IMR-90 (cell line): ENCODE results near the gene FNDC11. TPM values are rescaled to one million over a fixed set of nuclear protein-coding genes. Genes with fewer than 3 reads are reported as not detected.
A peak's percentile ranks its signal among the peaks of the same experiment; 100 is the strongest.

ENCODE experiments used
- ATAC-seq: fragments of 200-7000 bp; cut with Tn5 transposase; 2 replicates; pipeline ENCODE4 v1.9.1; 2020; ENCODE audit warnings: low read depth, mild to moderate bottlenecking, moderate library complexity
- BruUV-seq: library from RNA; stranded (reverse); fragments of 400-500 nt; replicated peaks from 2 replicates; lab custom pipeline; 2021; lab: Mats Ljungman, UMichigan
- CTCF ChIA-PET: fragments of 300-600 bp; formaldehyde crosslinking; extraction: SDS; loops from one replicate; lab custom pipeline; 2021; ENCODE audit warnings: antibody characterized with exemption; lab: Yijun Ruan, JAX
- POLR2A ChIA-PET: fragments of 300-600 bp; sonication (Branson Sonifier 250); formaldehyde crosslinking; loops from one replicate; lab custom pipeline; 2022; ENCODE audit warnings: antibody characterized with exemption; ENCODE audit not compliant: unreplicated experiment; lab: Charles Lee
- DNase-seq: peaks from one replicate; pipeline ENCODE4 v3.0.0; 2013
- H2AFZ ChIP-seq: replicated peaks from 2 replicates; pipeline ENCODE3; 2013; ENCODE audit warnings: low read length, mild to moderate bottlenecking; ENCODE audit not compliant: poor library complexity
- H2AK5ac ChIP-seq: 2 replicates; pipeline ENCODE4 v1.6.1; 2013; ENCODE audit warnings: low read depth, low read length, inconsistent platforms
- H2AK9ac ChIP-seq: replicated peaks from 2 replicates; pipeline ENCODE3; 2013; ENCODE audit warnings: mild to moderate bottlenecking, low read depth, low read length, moderate library complexity; ENCODE audit not compliant: poor library complexity
- H2BK120ac ChIP-seq: 2 replicates; pipeline ENCODE4 v1.6.1; 2013; ENCODE audit warnings: low read depth, low read length, inconsistent platforms
- H2BK15ac ChIP-seq: 3 replicates; pipeline ENCODE4 v1.6.1; 2013; ENCODE audit warnings: low read depth, low read length, inconsistent platforms
- H2BK20ac ChIP-seq: 2 replicates; pipeline ENCODE4 v1.6.1; 2013; ENCODE audit warnings: low read depth, mild to moderate bottlenecking, inconsistent platforms, low read length, moderate library complexity
- H2BK5ac ChIP-seq: 2 replicates; pipeline ENCODE4 v1.6.1; 2013; ENCODE audit warnings: mild to moderate bottlenecking, low read depth, low read length, inconsistent platforms; ENCODE audit not compliant: poor library complexity, severe bottlenecking
- H3K14ac ChIP-seq: replicated peaks from 2 replicates; pipeline ENCODE4 v1.6.1; 2013; ENCODE audit warnings: low read depth, low read length, inconsistent platforms
- H3K18ac ChIP-seq: 2 replicates; pipeline ENCODE4 v1.6.1; 2013; ENCODE audit warnings: low read depth, low read length, control low read depth
- H3K23ac ChIP-seq: 2 replicates; pipeline ENCODE4 v1.6.1; 2013; ENCODE audit warnings: low read depth, low read length, inconsistent platforms
- H3K27ac ChIP-seq: 2 replicates; pipeline ENCODE4 v1.5.1; 2013; ENCODE audit warnings: mild to moderate bottlenecking, control low read depth, low read length; ENCODE audit not compliant: insufficient read depth
- H3K27me3 ChIP-seq: 2 replicates; pipeline ENCODE4 v1.6.1; 2013; ENCODE audit warnings: low read length; ENCODE audit not compliant: control insufficient read depth, insufficient read depth
- H3K36me3 ChIP-seq: 2 replicates; pipeline ENCODE4 v1.6.1; 2013; ENCODE audit warnings: low read length, mixed read lengths; ENCODE audit not compliant: control insufficient read depth, insufficient read depth
- H3K4ac ChIP-seq: 2 replicates; pipeline ENCODE4 v1.6.1; 2013; ENCODE audit warnings: low read depth, low read length, inconsistent platforms
- H3K4me1 ChIP-seq: 2 replicates; pipeline ENCODE4 v1.6.1; 2013; ENCODE audit warnings: low read length, mixed read lengths; ENCODE audit not compliant: control insufficient read depth, insufficient read depth
- H3K4me2 ChIP-seq: 2 replicates; pipeline ENCODE4 v1.6.1; 2013; ENCODE audit warnings: low read depth, mild to moderate bottlenecking, control low read depth, low read length, moderate library complexity
- H3K4me3 ChIP-seq: 2 replicates; pipeline ENCODE4 v1.5.1; 2013; ENCODE audit warnings: low read depth, mild to moderate bottlenecking, control low read depth, low read length, moderate library complexity; ENCODE audit not compliant: insufficient read depth
- H3K56ac ChIP-seq: 2 replicates; pipeline ENCODE4 v1.6.1; 2013; ENCODE audit warnings: low read length, inconsistent platforms; ENCODE audit not compliant: insufficient read depth; ENCODE audit errors: extremely low read depth
- H3K79me1 ChIP-seq, 2 experiments: 2 replicates each; pipeline ENCODE4 v1.6.1; 2013; ENCODE audit warnings: low read length in 2 of 2, inconsistent platforms in 1 of 2, low read depth in 1 of 2
- H3K9ac ChIP-seq: 2 replicates; pipeline ENCODE4 v1.6.1; 2013; ENCODE audit warnings: low read depth, low read length, control low read depth
- H3K9me1 ChIP-seq: 2 replicates; pipeline ENCODE4 v1.6.1; 2013; ENCODE audit warnings: low read length, inconsistent platforms; ENCODE audit not compliant: insufficient read depth
- H3K9me3 ChIP-seq: 2 replicates; pipeline ENCODE4 v1.6.1; 2013; ENCODE audit warnings: low read length; ENCODE audit not compliant: control insufficient read depth, insufficient read depth
- H4K20me1 ChIP-seq: 2 replicates; pipeline ENCODE4 v1.6.1; 2013; ENCODE audit warnings: low read length, inconsistent platforms; ENCODE audit not compliant: insufficient read depth
- H4K5ac ChIP-seq: 2 replicates; pipeline ENCODE4 v1.6.1; 2013; ENCODE audit warnings: mild to moderate bottlenecking, low read depth, low read length, control low read depth
- H4K8ac ChIP-seq, 2 experiments: 2 replicates each; pipeline ENCODE4 v1.6.1; 2013; ENCODE audit warnings: low read depth in 2 of 2, low read length in 2 of 2, control low read depth in 1 of 2, inconsistent platforms in 1 of 2
- H4K91ac ChIP-seq: 2 replicates; pipeline ENCODE4 v1.6.1; 2013; ENCODE audit warnings: low read depth, low read length, inconsistent platforms; ENCODE audit not compliant: insufficient read depth
- SMC3 ChIP-seq: fragments of 150-350 bp; IDR thresholded peaks from 2 replicates; pipeline ENCODE4 v1.6.1; 2016; ENCODE audit warnings: low read depth, mild to moderate bottlenecking, antibody characterized with exemption, low read length, moderate library complexity
- WGBS, 2 experiments: methylation state at CpG; one replicate each; pipeline versions ENCODE4 v1.1.5 to v1.1.7; 2013; ENCODE audit warnings: missing lambda C conversion rate in 2 of 2; ENCODE audit not compliant: insufficient read length in 1 of 2; ENCODE audit errors: extremely low coverage in 2 of 2; 5-methylcytosine and 5-hydroxymethylcytosine counted together
- dilution Hi-C: fragments of 300-500 bp; cut with HindIII; formaldehyde crosslinking; loops from one replicate; pipeline ENCODE4 v1.14.3; 2018; ENCODE audit warnings: low sequenced_read_pairs; ENCODE audit not compliant: unreplicated experiment
- in situ Hi-C: fragments of 300-500 bp; cut with MboI; formaldehyde crosslinking; loops from 3 replicates; pipeline ENCODE4 v1.14.3; 2019; ENCODE audit warnings: low sequenced_read_pairs, inconsistent platforms, mixed read lengths
- intact Hi-C: fragments of 100-400 bp; cut with micrococcal nuclease; formaldehyde crosslinking; loops from 2 replicates; pipeline ENCODE4 v1.10.0; 2022
- polyA plus RNA-seq, 3 experiments: library from polyadenylated mRNA; depleted of rRNA; stranded (reverse); fragments of >200 nt; gene quantifications; 2 replicates each; pipeline ENCODE4 v1.2.3, GENCODE V29; 2012; ENCODE audit warnings: low replicate concordance in 1 of 3
- total RNA-seq: library from RNA; depleted of rRNA; stranded (reverse); fragments of >200 nt; gene quantifications from 2 replicates; pipeline ENCODE4 v1.2.3, GENCODE V29; 2012

The FNDC11 gene
- total and polyA plus RNA-seq, 2 of the 4 experiments (the other 2 are of a cell fraction), result 0.36 to 1.0 TPM

DNA sequence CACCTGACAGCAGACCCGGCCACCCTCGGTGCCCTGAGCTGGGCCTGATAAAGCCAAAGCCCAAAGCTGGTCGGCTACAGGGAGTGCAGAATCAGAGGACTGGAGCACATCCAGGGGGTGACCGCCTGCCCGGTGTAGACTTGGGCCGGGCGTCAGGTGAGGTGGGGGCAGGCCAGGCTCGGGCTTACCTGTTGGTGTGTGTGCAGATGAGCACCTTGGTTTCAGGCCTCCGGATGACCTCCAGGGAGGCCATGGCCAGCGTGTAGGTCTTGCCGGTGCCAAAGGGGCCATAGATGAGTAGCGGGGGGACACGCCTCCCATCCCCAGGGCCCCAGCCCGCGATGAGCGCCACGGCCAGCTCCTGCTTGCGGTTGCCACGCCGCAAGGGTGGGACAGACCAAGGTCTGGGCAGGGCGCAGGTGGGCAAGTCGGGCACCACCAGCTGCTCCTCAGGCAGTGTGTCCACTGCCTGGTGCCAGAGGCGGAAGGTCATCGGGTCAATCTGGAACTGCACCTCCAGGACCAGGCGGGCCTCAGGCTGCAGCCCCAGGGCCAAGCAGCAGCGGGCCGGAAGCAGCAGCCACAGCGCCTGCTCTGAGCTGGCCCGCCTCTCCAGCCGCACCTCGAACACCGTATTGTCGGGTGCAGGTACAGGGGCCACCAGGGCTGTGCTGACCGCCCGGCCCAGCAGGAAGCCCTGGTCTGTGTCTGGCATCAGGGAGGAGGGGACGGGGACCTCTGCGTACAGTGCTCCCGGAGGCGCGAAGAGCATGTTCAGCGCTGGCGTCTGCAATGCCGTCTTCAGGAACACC, 14.4 kb downstream of the FNDC11 start:
- BruUV-seq, result no TSS peak
- WGBS, 2 experiments, result 94% methylated on average over 25 of the region's 43 CpGs; no CpG with 5 or more reads in 1 of the 2 experiments
- CTCF ChIA-PET, result no interaction called here
- POLR2A ChIA-PET, result no interaction called here
- Histone ChIP-seq H2BK120ac (no peak overlapping the region), H3K27me3 (no peaks in the 10 kb centered on the region), H2AK9ac (peak overlapping the region; percentile 28), H3K4me1 (peaks cover 4% of the 10 kb centered on the region; the same call in 1 of the 2 replicates), H4K8ac (no peak overlapping the region), H3K27ac (no peak overlapping the region), H4K20me1 (no peaks in the 10 kb centered on the region), H2BK5ac (no peak overlapping the region), H2AFZ (no peak overlapping the region), H3K79me1 (peaks cover under 1 to 6% of the 10 kb centered on the region in 2 experiments), H2BK15ac (no peak overlapping the region), H3K4ac (no peak overlapping the region), H2AK5ac (no peak overlapping the region), H3K9me3 (no peaks in the 10 kb centered on the region), H3K4me3 (no peak overlapping the region), H4K5ac (no peak overlapping the region), H3K23ac (no peak overlapping the region), H3K9me1 (peaks cover 3% of the 10 kb centered on the region; the same call in 1 of the 2 replicates), H3K9ac (no peak overlapping the region), H3K56ac (no peak overlapping the region), H3K36me3 (peaks cover 41% of the 10 kb centered on the region), H4K91ac (no peak overlapping the region), H3K14ac (no peak overlapping the region), H3K4me2 (no peak overlapping the region), H2BK20ac (no peak overlapping the region), H3K18ac (no peak overlapping the region)
- TF ChIP-seq SMC3, result no peak
- intact Hi-C loops (no loop called here), dilution Hi-C loops (no loop called here), in situ Hi-C loops (no loop called here)
- no peak for DNase-seq
- ATAC-seq, result no peak
